Gastroesophageal sphincter (tissue), 3 donors: ENCODE results near the gene IRAK1BP1.

Source experiments
- POLR2A ChIP-seq, 2 donors: fragments of 450-650 bp; IDR thresholded peaks; one replicate each; pipeline ENCODE4 v1.6.1; 2017; ENCODE audit warnings: antibody characterized with exemption in 2 of 2, mild to moderate bottlenecking in 2 of 2, moderate library complexity in 1 of 2
- POLR2AphosphoS5 ChIP-seq: sonication (generic); formaldehyde crosslinking; IDR thresholded peaks from one replicate; pipeline ENCODE4 v1.6.1; 2017; ENCODE audit warnings: antibody characterized with exemption
- TF ChIP-seq, protein P1 (sequence below), 4 experiments: fragments of 200-600 bp in 2 of 4; fragments of 450-650 bp in 2 of 4; sonication (generic) in 1 of 4; IDR thresholded peaks; one replicate each; pipeline ENCODE4 v1.5.1; 2017 to 2019; ENCODE audit warnings: antibody characterized with exemption in 4 of 4, mild to moderate bottlenecking in 2 of 4, moderate library complexity in 2 of 4

DNA sequence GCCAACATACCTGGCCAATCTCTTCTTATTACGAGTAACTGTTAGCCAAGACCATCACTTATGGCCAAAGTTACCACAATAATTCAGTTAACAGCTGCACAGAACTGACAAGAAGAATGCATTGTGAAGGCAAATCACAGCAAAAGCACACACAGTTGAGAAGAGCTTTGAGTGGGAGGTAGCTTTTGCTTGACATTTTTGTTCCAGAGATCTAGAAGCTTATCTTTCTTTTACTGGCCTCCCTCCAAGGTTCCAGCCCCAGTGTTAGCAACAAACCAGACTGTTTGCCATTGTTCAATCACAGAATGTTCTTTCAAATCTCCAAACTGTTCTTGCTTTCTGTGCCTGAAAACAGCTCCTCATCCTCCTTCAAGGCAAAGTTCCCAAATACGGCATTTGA, 35.9 kb upstream of the IRAK1BP1 start:
- TF ChIP-seq, protein P1, sequence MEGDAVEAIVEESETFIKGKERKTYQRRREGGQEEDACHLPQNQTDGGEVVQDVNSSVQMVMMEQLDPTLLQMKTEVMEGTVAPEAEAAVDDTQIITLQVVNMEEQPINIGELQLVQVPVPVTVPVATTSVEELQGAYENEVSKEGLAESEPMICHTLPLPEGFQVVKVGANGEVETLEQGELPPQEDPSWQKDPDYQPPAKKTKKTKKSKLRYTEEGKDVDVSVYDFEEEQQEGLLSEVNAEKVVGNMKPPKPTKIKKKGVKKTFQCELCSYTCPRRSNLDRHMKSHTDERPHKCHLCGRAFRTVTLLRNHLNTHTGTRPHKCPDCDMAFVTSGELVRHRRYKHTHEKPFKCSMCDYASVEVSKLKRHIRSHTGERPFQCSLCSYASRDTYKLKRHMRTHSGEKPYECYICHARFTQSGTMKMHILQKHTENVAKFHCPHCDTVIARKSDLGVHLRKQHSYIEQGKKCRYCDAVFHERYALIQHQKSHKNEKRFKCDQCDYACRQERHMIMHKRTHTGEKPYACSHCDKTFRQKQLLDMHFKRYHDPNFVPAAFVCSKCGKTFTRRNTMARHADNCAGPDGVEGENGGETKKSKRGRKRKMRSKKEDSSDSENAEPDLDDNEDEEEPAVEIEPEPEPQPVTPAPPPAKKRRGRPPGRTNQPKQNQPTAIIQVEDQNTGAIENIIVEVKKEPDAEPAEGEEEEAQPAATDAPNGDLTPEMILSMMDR (IDR thresholded peaks at IDR 0.05), result no peak
- TF ChIP-seq POLR2A (IDR thresholded peaks at IDR 0.05) (no peak), POLR2AphosphoS5 (no peak)
